GM12872 (cell line): ENCODE results near the gene TGM2.

Source experiments
- CTCF ChIP-seq: IDR thresholded peaks from 3 replicates; pipeline ENCODE4 v1.5.1; 2011; ENCODE audit warnings: low read depth, mild to moderate bottlenecking, low read length, moderate library complexity; ENCODE audit not compliant: insufficient read depth

The TGM2 gene

DNA sequence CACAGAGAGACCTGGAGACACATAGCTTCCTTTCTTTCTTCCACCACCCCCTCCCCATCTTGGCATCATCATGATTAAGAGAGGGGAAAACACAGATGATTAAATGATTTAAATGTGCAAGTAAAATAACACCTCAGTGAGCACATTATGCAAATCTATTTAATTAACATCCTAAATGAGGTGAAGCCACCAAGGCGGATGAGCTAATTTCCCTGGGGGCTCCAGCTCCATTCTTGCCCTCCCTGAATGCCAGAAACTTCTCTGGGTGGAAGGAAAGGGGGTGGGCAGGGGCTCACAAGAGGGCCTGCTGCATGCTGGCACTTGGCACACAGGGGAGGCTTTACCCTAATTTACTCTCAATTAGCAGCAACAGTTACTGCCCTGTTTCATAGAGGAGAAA lies 32.5 kb upstream of the TGM2 start:
- no peak for TF ChIP-seq CTCF

- no peak for TF ChIP-seq CTCF
Observed at GRCh38 chr20:38197217-38197616, 32.1 kb upstream of the TGM2 start.

- TF ChIP-seq CTCF = no peak
Observed at GRCh38 chr20:38196592-38196991, 31.5 kb upstream of the TGM2 start.

GRCh38 chr20:38196076-38196475 lies 31.0 kb upstream of the TGM2 start:
- TF ChIP-seq CTCF = no peak

- no peak for TF ChIP-seq CTCF
Observed at GRCh38 chr20:38195521-38195920, 30.5 kb upstream of the TGM2 start.

DNA sequence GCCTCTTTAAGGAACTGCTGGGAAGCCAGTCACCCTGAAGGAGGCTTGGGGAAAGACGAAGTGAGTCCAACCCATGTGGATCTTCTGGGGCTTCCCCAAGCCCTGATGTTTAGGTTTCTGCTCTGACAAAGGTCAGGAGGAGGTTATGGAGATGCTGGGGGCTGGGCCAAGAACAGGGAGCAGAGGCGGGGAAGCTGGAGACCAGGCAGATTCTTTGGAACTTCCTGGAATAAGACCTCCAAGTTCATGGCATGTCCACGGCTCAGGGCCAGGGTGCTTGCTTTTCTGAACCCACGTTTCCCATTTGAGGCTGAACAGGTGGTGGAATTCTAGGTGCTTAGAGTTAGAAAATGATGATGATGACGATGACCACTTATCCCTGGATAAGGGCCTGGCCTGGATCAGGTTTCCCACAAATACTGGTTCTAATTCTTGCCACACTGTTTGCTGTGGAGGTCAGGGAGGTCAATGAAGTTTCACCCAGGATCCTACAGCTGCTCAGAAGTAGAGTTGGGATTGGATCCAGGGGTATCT lies 30.0 kb upstream of the TGM2 start:
- TF ChIP-seq CTCF = no peak

- no peak for TF ChIP-seq CTCF
Observed at GRCh38 chr20:38193586-38194105, 28.6 kb upstream of the TGM2 start.
